Esophagus mucosa (tissue), 1 donor: Measurements from ENCODE around the gene NTRK3. TPM values are rescaled to one million over a fixed set of nuclear protein-coding genes. Genes with fewer than 3 reads are reported as not detected.

Source experiments
- ATAC-seq: fragments of 200-7000 bp; cut with Tn5 transposase; one replicate; pipeline ENCODE4 v1.9.1; 2020
- total RNA-seq: library from RNA; stranded (reverse); gene quantifications from one replicate; pipeline ENCODE4 v1.2.4, GENCODE V29; 2023
- donor health status: DM: yes; HTN: yes; CAD: no.

NTRK3 gene
- total RNA-seq, 1 donor from 2014 or later = 1.00 TPM

DNA sequence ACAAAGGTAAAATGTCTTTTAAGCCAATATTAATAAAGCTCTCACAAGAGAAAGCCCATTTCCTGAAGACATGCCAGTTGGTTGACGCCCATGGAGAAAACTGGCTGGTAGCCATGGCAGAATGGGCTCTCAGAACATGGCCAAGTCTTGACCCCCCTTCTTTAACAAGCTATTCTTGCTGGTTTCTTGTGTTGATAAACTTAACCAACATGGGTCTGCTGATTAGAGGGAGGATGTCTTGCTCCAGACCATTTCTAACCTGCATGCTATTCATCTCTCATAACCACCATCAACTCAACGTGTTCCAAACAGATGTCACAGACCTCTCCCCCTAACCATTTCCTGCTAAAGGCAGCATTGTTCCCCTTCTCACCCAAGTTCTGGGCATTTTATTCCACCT, 25.7 kb downstream of the NTRK3 start:
- no peak for ATAC-seq

DNA sequence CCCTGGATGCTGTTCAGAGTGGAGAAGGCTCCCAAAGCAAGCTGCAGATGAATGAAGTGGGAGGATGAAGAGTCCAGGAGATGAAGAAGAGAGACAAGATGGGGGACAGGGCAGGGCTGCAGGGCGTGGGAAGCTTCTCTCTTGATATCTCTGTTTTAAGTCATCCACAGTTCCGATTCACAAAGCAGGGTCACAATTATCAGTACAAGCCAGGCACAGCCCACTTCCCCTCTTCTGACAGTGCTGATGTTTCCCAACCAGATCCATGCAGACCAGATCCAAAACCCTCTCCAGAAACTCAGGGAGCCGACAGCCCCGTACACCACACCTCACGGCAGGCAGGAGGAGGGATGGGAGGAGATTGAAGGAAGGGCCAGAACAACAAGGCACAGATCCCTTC, 31.1 kb downstream of the NTRK3 start:
- ATAC-seq = no peak

DNA sequence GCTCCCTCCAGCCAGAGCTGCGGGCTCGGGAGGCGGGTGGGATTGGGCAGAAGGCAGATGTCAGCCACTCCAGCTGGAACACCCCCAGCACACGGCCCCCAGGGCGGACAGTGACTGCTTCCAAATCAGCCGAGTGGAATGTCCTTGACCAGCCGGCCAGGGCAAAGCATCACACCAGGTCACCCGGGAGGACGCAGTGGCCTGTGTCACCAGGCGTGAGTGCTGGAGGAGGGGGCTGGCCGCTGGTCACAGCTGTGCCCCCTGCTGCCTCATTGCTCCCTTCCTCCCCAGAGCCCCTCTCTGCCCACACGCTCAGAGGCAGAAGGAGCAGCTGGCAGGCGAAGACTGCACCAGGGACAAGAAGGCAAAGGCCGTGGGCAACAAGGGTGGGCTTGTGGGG, 33.5 kb downstream of the NTRK3 start:
- ATAC-seq = peak; percentile 10

DNA sequence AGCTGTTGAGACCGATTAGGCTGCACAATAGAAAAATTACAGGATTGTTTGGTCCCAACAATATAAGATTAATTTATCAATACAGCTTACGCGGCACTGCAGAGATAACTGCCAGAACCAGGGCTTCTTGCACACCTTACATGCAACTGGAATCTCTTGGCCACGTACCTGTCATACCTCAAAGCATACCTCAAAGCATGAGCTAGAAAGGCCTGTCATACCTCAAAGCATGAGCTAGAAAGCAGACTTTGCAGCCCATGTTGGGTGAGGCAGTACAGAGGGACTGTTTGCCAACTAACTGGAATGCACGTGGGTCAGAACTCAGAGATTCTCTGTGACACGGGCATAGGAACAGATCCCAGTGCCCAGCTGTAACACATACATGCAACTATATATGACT, 34.7 kb downstream of the NTRK3 start:
- ATAC-seq = no peak

DNA sequence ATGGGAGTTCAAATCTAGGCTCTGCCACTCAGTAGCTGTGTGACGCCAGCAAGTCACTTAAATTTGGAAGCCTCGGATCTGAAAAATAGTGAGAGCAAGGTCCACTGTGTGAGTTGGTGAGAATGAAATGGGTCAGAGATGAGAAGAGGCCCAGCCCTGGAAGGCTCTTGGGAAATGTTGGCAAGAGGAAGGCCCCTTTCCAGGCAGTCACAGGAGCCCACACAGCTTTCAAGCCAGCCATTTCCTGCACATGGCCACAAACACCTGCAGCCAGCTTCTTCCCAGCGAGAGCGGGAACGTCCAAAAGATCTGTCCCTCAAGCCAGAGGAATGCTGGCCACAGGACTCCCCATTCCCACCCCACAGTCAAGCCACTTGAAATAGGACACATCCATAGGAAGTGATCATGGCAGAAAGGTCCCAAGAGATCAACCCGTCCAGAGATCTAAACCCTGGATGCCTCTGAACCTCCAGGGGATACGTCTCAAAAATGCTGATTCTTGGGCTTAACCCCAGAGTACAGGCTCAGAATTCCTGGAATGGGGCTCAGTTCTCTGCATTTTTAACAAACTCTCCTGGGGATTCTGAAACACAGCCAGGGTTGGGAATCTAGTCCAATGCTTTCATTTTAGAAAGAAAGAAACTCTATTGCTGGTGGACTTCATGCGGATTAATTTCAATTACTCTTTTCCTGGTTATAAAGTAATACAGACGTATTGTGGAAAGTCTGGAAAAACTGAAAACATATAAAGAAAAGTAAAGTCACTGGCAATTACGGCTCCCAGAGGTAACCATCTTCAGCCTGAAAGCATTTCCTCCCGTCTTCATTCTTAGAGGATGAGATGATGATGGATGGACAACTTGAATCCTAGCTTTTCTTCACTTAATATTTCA, 35.9 kb downstream of the NTRK3 start:
- ATAC-seq = no peak

DNA sequence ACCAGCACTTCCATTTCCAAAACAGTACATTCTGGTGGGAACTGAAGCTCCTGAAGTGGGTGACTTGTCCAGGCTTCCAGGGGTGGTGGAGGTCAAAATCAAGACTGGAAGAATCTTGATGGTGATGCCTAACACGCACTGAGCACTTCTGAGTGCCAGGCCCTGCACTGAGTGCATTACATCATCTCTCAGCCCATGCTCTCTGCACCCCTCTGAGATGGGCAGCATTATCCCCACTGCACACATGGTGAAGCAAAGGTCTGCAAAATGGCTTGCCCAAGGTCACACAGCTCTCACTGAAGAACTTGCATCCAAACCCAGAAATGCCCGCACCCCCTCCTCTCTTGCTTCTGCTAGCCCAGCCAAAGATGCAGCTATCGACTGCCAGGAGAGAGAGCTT, 36.9 kb downstream of the NTRK3 start:
- no peak for ATAC-seq

DNA sequence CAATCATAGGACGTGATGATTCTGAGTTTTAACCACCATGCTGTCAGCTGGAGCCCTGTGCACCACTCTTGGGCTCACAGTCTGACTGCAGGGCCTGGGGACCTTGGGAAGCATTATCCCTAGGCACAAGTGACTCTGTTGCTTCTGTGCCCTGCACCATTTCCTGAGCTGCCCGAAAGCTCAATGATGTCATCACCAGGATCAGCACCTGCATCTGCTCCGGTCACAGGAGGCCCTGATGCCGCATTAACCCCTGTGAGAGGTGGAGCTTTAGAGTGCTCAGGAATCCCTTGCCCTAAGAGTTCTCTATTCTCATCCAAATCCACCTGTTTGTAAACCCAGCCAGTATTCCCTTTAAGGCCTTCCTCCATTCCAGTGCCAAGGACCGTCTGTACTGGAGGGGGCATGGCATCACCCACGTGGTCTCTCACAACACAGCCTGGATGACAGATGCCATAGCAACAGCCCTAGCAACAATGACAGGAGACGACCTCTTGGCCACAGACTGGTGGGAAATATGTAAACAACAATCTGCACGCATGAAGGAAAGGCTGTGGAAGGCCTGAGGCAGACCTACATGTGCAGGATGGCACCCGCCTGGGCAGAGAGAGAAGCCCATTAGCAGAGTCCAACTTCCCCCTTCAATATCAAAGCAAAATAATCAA, 37.9 kb downstream of the NTRK3 start:
- no peak for ATAC-seq

DNA sequence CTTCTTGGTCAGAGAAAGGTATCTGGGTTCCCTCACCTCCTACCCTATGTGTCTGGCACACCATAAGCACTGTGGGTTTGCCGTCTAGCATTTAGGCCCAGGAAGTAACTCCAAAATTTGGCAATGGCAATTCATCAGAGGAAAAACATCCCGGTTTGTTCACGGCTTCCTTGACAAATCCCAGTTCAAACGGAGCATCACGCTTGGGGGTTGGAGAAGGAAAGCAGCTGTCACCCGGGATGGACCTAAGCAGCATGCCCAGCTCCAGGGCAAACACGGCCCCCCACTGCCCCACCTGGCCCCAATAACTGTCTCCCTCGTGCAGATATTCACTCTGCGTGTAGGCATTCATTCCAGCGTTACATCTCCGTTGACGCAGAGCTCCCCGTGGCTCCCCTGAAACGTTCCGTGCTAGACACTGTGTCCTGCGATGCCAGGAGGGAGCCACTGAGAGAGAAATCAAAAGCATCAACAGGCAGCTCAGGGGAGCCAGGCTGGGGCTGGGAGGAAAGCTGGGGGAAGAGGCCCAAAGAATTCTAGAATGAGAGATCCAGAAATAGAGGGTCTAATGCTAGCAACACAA, 41.4 kb downstream of the NTRK3 start:
- ATAC-seq = no peak

DNA sequence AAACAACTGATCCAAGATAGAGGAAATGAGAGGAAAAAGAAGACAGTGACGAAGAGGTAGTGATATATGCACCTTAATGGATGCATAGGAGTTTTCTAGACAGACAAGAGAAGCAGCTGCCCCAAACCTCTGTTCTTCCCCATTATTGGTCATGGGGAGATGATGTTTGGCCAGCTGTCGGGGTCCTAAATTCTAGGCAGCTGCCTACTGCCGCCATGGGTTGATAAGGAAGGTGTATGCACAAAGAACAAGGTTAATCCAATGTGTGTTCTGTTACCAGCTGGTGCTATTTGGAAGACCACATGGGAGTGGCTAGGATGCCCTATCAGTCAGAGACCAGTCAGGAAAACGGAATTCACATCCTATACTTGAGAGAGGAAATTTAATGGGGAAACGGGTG, 47.4 kb downstream of the NTRK3 start:
- no peak for ATAC-seq

DNA sequence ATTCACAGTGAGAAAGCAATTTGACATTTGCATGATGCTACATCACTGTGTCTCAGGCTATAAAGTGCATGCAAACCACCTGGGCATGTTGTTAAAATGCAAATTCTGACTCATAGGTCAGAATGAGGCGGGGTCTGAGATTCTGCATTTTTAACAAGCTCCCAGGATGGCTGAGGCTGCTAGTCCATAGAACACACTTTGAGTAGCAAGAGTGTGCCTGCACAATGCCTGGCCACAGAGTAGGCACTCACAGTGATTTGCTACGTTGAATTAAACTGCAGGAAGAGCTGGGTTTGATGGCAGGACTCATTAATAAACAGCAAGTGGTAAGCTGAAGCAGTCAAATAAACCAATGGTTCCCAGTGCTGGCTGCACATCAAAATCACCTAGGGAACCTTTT, 48.1 kb downstream of the NTRK3 start:
- no peak for ATAC-seq

DNA sequence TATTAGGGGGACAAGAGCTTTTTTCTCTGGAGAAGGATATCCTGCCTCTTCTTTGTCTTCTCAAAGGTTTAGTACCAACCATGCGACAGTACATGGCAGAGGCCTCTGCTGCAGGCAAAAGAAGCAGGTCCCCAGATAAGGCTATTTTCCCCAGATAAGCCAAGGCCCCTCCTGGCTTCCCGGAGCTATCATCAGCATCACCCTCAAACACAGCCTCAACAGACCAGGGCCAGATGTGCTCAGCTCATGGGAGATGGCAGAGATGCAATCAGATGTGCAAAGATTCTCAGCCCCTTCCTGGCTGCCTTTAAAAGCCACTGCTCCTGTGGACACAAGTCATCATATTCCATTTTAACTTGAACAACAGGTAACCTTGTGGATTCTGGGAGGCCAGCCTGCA, 49.0 kb downstream of the NTRK3 start:
- no peak for ATAC-seq

DNA sequence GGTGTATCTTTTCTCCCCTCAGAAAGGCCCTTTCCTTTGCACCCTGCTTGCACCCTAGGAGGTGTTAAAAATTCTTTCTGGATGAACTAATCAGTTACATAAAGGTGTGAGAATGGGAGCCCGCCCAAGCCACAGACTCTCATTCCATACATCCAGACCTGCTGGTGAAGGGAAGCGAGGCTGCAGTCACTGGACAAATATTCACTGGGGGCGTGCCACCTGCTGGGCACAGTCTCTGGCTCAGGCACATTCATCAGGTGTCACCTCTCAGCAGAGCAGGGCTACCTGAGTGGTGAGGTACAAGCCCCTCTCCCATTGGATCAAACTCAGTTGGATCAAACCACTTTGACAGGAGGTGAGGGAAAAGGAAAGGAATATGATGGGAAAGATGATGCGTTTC, 52.0 kb downstream of the NTRK3 start:
- ATAC-seq = no peak

DNA sequence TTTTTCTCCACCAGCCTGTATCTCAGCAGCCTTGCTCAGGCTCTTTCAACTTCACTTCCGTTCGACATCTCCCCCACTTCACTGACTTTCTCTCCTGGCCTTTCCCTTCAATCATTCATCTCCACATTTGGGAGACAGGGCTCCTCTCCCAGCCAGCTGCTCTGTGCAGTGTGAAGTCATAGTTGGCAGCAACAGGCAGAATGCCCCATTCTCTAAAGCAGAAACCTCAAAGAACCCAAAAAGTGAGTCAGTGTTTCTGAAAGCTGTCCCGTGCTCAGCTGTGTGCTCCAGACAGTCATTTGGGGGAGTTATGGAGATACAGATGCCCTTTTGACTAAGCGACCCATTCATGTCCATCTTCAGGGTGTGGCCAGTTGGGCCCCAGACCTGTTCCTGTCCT, 54.3 kb downstream of the NTRK3 start:
- no peak for ATAC-seq

DNA sequence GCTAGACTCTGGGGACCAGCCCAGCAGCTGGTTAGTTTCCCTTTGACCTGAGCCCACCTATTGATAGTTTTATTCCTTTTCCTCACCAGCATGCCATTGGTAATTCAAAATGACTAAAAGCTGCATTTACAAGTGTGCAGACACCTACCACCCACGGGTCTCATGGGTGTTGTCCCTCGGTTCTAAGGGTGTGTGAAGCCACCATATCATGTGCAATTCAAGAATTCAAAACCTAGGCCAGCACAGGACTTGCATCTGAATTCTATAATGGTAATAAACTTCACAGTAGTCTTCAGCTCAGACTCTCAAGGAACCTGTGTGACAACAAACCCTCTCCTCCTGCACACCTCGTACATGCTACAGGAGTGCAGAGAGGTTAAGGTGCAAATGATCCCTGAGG, 55.3 kb downstream of the NTRK3 start:
- ATAC-seq = no peak

DNA sequence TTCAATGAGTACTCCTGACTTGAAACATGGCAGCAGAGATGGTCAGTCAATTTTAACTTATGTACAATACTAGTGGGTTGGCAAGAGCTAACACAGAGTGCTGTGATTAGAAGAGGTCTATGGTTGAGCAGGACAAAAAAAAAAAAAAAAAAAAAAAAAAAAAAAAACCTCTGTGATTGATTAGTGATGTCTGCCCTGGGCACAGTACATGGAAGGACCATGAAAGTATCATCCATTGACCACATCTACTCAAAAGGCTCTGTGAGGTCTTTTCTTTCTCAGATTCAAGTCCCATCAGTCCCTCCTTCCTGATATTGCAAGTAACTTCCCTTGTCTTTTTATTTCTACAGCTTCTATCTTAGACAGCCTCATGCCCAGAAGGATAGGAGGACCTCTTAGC, 59.6 kb downstream of the NTRK3 start:
- no peak for ATAC-seq

DNA sequence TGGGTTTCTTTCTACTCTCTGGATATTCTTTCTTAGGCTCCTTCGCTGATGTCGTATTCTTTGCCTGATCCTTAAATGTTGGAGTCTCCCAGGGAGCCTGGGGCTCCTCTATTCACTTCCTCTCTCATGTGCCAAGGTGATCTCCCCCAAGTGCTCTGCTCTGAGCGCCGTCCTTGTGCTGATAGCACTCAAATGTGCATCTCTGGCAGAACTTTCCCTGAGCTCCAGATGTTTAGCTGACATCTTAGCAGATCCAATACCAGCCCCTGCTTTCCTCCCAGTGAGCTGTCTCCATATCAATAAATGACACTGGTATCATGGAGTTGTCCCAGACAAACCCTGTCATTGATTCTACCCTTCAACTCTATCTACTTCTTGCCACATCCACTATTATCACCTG, 62.4 kb downstream of the NTRK3 start:
- no peak for ATAC-seq

DNA sequence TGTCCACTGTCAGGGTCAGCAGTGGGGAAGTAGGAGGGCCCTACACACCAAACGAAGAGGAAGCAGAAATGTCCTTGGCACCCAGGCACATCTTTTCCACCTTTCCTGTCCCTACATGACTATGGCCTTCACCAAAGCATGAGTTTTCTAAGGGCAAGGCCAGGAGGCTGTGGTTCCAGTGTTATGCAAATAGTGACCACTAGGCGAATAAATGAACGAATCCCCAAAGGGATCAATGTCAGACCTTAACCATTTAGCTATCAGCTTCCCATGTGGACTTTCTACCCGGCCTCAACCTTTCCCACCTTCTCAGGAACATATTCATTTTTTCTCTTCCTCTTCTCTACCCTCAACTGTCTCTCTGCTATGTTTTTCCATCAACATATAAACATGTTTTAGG, 63.1 kb downstream of the NTRK3 start:
- ATAC-seq = no peak

DNA sequence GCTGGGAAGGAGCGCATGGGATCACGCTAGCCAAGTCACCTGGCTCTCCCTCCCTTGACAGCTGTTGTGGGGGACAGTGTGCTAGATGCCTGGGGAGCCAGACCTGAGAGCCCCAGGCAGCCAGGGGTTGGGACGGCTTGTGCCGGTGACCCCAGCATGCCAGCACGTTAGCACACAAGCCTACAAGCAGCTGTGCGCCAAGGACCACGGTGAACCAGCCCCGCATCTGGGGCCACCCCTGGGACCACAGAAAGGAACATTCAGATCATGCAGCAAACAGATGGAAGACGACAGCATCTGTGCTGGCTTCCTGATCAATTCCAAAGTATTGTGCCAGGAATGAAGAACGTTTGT, 64.8 kb downstream of the NTRK3 start:
- ATAC-seq = no peak

DNA sequence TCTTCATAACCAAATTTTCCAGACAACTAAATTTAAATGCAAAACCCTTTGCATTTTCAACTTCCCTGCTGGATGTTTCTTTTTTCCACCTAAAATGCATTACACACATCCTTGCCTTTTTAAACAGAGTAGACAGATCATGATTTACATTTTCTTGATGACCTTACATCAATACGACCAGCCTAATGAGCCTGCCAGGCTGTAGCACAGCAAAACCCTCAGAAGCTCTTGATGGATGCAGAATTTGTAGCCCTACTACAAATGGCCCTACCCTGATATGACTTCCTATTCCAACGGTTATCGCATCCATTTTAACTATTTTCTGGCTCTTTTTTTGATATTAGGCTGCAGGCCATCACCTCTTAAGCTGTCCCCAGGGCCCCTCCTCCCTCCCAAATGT, 66.3 kb downstream of the NTRK3 start:
- no peak for ATAC-seq

DNA sequence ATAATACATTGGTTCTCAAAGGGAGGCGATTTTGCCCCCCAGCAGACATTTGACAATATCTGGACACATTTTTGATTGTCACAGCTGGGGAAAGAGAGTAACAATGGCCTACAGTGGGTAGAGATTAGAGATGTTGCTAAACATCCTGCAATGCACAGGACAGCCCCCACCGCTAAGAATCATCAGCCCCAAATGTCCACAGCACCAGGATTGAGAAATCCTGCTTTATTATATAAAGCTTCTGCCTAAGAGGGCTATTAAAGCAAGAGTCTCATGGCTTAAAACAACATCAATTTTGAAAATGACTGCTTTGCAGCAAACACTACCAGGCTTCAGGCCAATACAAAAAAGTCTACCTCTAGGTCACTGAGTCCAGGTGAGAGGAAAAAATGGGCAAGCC, 68.2 kb downstream of the NTRK3 start:
- ATAC-seq = no peak

DNA sequence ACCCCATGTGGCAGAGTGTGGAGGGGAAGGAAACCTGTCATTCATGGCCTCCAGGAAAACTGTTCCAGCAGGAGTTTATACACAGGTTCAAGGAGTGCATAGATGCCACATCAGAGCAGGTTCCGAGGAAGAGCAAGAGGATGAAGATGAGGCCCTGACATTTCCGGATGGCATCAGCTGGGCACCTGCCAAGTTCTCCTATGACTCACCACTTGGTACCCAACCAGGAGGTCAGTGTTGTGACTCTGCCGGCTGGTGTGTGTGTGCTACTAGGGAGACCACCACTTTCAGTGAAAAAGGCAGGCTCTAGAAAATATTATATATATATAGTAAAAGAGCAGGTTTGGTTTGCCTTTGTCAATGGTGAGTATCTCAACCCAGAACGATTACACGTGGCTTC, 69.3 kb downstream of the NTRK3 start:
- no peak for ATAC-seq

DNA sequence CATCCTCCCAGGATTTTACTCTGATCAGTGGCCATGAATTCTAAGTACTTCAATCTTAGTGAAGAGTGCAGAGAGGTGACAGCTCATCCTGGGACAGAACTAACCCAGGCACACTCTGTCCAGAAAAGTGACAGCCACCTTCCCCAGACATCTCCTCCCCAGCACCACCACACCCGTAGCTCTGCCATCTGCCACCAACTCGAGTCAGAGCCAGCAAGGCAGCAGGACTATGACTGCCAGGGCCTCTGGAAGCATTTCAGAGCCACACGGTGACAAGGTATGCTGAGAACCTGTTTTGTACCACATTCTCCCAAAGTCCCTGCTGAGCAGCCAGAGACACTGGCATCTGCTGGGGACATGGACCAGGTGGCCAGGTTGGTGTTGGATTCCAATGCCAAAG, 71.0 kb downstream of the NTRK3 start:
- no peak for ATAC-seq

DNA sequence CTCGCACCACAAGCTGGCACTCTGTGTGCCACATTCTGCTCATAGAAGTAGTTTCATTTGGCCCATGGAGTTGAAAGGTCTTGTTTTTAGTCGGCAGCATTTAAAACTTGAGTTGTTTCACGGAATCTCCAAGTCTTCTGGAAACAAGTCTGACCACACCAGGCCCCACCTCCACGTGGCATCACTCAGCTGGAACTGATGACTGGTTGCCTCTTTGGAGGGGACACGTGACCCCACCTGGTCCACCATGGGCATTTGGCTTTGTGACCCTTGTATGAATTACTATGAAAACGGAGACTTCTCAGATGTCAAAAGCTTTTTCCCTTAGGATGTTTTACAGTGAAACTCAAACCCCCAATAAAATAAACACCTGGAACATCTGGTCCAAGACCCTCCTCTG, 74.9 kb downstream of the NTRK3 start:
- ATAC-seq = no peak

DNA sequence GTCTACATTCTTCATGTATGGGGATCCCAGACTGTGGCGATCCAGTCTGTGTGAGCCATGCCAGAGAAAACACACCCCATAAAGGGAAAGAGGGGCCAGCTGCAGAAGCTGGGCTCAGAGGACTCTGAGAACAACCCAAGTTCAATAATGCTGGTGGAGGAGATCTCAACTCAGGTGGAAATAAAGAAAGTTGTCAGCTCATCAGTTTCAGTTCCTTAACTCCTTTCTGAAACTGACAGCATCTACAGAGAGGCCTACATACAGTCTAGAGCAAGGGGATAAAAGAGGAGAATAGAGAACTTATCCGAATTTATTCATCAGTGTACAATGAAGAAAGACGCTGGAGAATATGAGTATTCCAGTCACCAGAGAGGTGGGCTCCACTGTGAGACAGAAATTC, 77.0 kb downstream of the NTRK3 start:
- ATAC-seq = no peak
